Measurements from ENCODE around the gene PCCA. TPM values are rescaled to one million over a fixed set of nuclear protein-coding genes. Genes with fewer than 3 reads are reported as not detected.

The PCCA gene
- total and polyA plus RNA-seq, 2 donors (not counting 3 experiments of a cell fraction or from before 2014, with no cell fraction given): 5.7 to 20.2 TPM

DNA sequence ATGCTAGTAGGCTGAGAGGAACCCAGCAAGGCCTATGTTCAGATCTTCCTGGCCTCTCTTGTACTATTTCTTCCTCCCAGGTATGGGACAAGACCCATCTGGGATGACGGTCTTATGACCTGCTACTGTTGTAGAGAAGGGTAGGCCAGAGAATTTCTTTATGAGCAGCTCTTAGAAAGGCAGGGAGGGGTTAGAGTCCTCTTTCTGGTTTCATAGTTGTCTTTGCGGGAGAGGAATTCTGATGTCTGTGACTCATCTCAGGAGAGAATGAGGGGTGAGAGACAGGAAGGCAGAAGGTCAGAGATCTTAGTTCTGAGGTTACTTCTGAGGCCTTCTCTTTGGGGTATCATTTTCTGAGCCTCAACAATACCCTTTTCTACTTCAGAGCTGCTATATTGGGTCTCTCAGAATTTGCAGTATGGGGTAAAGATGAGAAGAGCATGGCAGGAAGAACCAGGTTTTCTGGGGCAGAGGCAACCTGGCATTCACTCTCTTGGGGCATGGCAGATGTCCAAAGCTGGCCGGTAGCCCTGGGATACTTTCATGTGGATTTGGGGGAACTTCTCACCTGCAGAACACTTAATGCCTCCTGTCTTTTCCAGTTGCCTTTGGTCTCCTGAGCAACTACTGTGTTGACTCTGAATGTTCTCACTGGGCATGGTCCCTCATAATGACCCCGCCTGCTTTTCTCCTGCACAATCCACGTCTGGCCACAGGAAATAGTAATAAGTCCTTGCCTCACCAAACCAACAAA lies 345.3 kb downstream of the PCCA start:
- H3K27me3 ChIP-seq (ENCODE audit: control insufficient read depth in 2 of 2, insufficient read depth in 2 of 2, low read length in 2 of 2): no peaks in the 10 kb centered on the region
- ChIA-PET CTCF (no interaction called here), POLR2A (no interaction called here)
- H3K27ac ChIP-seq (ENCODE audit: insufficient read depth, low read depth, low read length): peak overlapping the region; percentile 16
- no peaks in the 10 kb centered on the region for H3K36me3 ChIP-seq (ENCODE audit: control insufficient read depth in 2 of 2, extremely low read depth in 1 of 2, insufficient read depth in 2 of 2, low read length in 2 of 2)
- FAIRE-seq: no peak
- dilution Hi-C loops (cut with MboI; ENCODE audit: extremely low pct_ligation_motif_present, low sequenced_read_pairs) (no loop called here), intact Hi-C loops (cut with micrococcal nuclease) (no loop called here)
- no peaks in the 10 kb centered on the region for H4K20me1 ChIP-seq (replicated peaks; ENCODE audit: control insufficient read depth, extremely low read depth, insufficient read depth, low read length)
- peak; percentile 46 for DNase-seq (ENCODE audit: low read depth, low spot score)
- H3K9ac ChIP-seq (replicated peaks; ENCODE audit: extremely low read depth, insufficient read depth, low read length): no peak overlapping the region
- TF ChIP-seq JUN (IDR thresholded peaks at IDR 0.05; ENCODE audit: borderline replicate concordance, insufficient read depth, insufficient read length, low read depth) (peak; percentile 27), FOS (IDR thresholded peaks at IDR 0.05; ENCODE audit: borderline replicate concordance, insufficient read depth, low read length) (peak; percentile 57), CTCF (IDR thresholded peaks at IDR 0.05; ENCODE audit: extremely low read depth in 1 of 2, insufficient read depth in 1 of 2, low read depth in 1 of 2, low read length in 2 of 2) (no peak), POLR2AphosphoS5 (IDR thresholded peaks at IDR 0.05; ENCODE audit: insufficient read depth, low read depth, low read length) (no peak), MYC (IDR thresholded peaks at IDR 0.05; ENCODE audit: low read depth, low read length) (no peak)
- H3K4me3 ChIP-seq (replicated peaks in 1 of 3; ENCODE audit: insufficient read depth in 1 of 3, low read depth in 1 of 3, low read length in 3 of 3): no peak overlapping the region
- H3K79me2 ChIP-seq (ENCODE audit: control insufficient read depth, insufficient read depth, low read length): no peaks in the 10 kb centered on the region
- H3K9me3 ChIP-seq (replicated peaks; ENCODE audit: control insufficient read depth, insufficient read depth, low read length): no peaks in the 10 kb centered on the region
- peak overlapping the region; percentile 15 for H2AFZ ChIP-seq (ENCODE audit: low read depth, low read length)
- H3K9me1 ChIP-seq (replicated peaks; ENCODE audit: control insufficient read depth, extremely low read depth, insufficient read depth, low read length): no peaks in the 10 kb centered on the region
- H3K4me1 ChIP-seq (ENCODE audit: control insufficient read depth, extremely low read depth, insufficient read depth, low read length): peaks cover 14% of the 10 kb centered on the region
- BruUV-seq (replicated peaks): no TSS peak
- peak overlapping the region; percentile 10 for H3K4me2 ChIP-seq (ENCODE audit: insufficient read depth, low read length)
